ENCODE data around the gene STUB1. TPM values are rescaled to one million over a fixed set of nuclear protein-coding genes. Genes with fewer than 3 reads are reported as not detected.

STUB1 gene
- total and polyA plus RNA-seq, 2 experiments from 2014 or later, result 91.7 to 108 TPM

DNA sequence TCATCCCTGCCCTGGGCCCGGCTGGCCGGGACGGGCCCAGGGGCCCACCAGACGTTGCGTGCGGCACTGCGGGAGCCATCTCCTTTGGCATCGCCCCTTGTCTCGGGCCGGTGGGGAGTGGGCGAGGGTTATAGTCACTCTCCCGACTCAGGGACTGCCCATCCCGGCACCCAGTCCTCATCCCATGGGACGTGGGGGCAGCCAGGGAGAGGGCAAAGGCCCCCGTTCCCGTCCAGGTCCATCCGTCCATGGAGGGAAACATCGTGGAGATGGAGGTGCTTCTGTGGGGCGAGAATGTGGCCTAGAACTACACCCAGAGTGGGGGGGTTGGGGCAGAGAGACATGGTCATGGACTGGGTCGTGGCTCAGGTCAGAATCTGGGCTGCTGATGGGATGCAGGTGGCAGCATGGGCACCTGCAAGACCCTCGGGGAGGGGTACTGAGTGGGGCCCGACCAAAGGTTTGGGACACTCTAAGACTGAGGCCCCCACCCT lies 33.5 kb upstream of the STUB1 start:
- H3K9me2 ChIP-seq (ENCODE audit: insufficient read depth), result no peaks in the 10 kb centered on the region

More for the DNA sequence above, 33.5 kb upstream of the STUB1 start:
- Histone ChIP-seq H2AFZ (no peak overlapping the region), H3K27me3 (ENCODE audit: insufficient read depth) (no peaks in the 10 kb centered on the region), H3K36me3 (ENCODE audit: insufficient read depth) (no peaks in the 10 kb centered on the region), H3K4me3 (no peak overlapping the region), H3K4me2 (no peak overlapping the region), H3K79me2 (replicated peaks; ENCODE audit: insufficient read depth) (peaks cover 17% of the 10 kb centered on the region; the same call in 1 of the 2 replicates), H3F3A (replicated peaks; ENCODE audit: low read depth) (peaks cover 9% of the 10 kb centered on the region; the same call in 1 of the 2 replicates), H3K27ac (ENCODE audit: low read depth) (no peak overlapping the region), H4K20me1 (replicated peaks; ENCODE audit: insufficient read depth) (no peaks in the 10 kb centered on the region; the same call in 1 of the 2 replicates), H3K4me1 (ENCODE audit: insufficient read depth) (peaks cover 5% of the 10 kb centered on the region; the same call in 1 of the 2 replicates)
- TF ChIP-seq EZH2 (IDR thresholded peaks at IDR 0.05; ENCODE audit: low read depth, unreplicated experiment), result no peak
- TF ChIP-seq, protein P1, sequence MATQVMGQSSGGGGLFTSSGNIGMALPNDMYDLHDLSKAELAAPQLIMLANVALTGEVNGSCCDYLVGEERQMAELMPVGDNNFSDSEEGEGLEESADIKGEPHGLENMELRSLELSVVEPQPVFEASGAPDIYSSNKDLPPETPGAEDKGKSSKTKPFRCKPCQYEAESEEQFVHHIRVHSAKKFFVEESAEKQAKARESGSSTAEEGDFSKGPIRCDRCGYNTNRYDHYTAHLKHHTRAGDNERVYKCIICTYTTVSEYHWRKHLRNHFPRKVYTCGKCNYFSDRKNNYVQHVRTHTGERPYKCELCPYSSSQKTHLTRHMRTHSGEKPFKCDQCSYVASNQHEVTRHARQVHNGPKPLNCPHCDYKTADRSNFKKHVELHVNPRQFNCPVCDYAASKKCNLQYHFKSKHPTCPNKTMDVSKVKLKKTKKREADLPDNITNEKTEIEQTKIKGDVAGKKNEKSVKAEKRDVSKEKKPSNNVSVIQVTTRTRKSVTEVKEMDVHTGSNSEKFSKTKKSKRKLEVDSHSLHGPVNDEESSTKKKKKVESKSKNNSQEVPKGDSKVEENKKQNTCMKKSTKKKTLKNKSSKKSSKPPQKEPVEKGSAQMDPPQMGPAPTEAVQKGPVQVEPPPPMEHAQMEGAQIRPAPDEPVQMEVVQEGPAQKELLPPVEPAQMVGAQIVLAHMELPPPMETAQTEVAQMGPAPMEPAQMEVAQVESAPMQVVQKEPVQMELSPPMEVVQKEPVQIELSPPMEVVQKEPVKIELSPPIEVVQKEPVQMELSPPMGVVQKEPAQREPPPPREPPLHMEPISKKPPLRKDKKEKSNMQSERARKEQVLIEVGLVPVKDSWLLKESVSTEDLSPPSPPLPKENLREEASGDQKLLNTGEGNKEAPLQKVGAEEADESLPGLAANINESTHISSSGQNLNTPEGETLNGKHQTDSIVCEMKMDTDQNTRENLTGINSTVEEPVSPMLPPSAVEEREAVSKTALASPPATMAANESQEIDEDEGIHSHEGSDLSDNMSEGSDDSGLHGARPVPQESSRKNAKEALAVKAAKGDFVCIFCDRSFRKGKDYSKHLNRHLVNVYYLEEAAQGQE (IDR thresholded peaks at IDR 0.05; ENCODE audit: unreplicated experiment), result no peak
- TF ChIP-seq CREB1 (CRISPR knock-in tag; IDR thresholded peaks at IDR 0.05; ENCODE audit: low read depth), result no peak
- TF ChIP-seq, protein P2, sequence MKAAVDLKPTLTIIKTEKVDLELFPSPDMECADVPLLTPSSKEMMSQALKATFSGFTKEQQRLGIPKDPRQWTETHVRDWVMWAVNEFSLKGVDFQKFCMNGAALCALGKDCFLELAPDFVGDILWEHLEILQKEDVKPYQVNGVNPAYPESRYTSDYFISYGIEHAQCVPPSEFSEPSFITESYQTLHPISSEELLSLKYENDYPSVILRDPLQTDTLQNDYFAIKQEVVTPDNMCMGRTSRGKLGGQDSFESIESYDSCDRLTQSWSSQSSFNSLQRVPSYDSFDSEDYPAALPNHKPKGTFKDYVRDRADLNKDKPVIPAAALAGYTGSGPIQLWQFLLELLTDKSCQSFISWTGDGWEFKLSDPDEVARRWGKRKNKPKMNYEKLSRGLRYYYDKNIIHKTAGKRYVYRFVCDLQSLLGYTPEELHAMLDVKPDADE (IDR thresholded peaks at IDR 0.05), result no peak
- TF ChIP-seq STAT1 (IDR thresholded peaks at IDR 0.05; ENCODE audit: unreplicated experiment), result no peak
- no peak for TF ChIP-seq NANOG (IDR thresholded peaks at IDR 0.05; ENCODE audit: borderline replicate concordance)
- TF ChIP-seq, protein P3, sequence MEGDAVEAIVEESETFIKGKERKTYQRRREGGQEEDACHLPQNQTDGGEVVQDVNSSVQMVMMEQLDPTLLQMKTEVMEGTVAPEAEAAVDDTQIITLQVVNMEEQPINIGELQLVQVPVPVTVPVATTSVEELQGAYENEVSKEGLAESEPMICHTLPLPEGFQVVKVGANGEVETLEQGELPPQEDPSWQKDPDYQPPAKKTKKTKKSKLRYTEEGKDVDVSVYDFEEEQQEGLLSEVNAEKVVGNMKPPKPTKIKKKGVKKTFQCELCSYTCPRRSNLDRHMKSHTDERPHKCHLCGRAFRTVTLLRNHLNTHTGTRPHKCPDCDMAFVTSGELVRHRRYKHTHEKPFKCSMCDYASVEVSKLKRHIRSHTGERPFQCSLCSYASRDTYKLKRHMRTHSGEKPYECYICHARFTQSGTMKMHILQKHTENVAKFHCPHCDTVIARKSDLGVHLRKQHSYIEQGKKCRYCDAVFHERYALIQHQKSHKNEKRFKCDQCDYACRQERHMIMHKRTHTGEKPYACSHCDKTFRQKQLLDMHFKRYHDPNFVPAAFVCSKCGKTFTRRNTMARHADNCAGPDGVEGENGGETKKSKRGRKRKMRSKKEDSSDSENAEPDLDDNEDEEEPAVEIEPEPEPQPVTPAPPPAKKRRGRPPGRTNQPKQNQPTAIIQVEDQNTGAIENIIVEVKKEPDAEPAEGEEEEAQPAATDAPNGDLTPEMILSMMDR (conservative IDR thresholded peaks at IDR 0.05; ENCODE audit: low read depth in 2 of 2), result no peak
- Mint-ChIP-seq H3K27ac (no peak overlapping the region), H3K36me3 (ENCODE audit: low read depth) (no peaks in the 10 kb centered on the region), H3K4me3 (no peak overlapping the region), H3K9me3 (no peaks in the 10 kb centered on the region), H3K4me1 (peaks cover 3% of the 10 kb centered on the region; the same call in 2 of the 3 replicates), H3K27me3 (ENCODE audit: insufficient read depth, low read depth, poor library complexity) (peaks cover 8% of the 10 kb centered on the region)
- DNase-seq (ENCODE audit: low spot score), result no peak
- ATAC-seq, result no peak

All from GM23338 (cell line).